GOT3 (cell line): Measurements from ENCODE around the gene BMAL2.

Experiments
- DNase-seq: peaks from one replicate; lab custom pipeline; 2025; ENCODE audit warnings: mixed read lengths; lab: John Stamatoyannopoulos, UW

Gene BMAL2

DNA sequence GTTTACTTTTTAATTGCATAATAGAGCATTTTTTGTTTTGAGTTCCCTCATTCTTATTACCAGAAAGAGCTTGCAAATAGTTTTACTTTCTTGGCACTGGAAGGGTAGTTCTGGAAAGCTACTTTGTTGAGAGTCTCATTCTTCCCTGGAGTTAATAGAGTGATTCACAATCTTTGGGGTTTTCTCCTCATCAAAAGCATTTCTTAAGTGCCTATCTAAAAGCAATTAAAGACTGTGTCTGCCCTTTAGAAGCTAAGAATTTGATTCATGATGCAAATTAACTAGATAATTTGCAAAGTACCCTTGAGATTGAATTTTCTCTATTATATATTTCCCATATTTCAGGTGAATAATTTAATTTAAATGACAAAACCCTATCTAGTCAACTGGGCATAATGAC lies 8.1 kb upstream of the BMAL2 start:
- no peak for DNase-seq

DNA sequence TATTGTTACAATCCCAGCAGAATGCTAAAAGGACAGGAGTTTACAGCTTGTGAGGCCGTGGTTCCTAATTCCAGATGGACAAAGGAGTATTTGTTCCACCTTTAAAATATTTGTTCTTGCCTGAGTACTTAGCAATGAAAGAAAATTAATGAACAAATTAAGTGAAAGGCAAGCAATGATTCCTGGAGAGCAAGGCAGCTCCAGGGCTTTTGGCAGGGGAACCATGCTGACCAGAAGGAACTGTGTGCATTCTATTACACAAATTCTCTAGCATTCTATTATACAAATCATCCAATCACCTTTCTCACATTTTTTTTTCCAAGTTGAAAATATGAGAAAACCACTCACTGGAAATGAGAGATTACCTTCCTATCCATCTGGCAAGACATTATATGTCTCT lies 1.8 kb upstream of the BMAL2 start:
- DNase-seq = no peak

DNA sequence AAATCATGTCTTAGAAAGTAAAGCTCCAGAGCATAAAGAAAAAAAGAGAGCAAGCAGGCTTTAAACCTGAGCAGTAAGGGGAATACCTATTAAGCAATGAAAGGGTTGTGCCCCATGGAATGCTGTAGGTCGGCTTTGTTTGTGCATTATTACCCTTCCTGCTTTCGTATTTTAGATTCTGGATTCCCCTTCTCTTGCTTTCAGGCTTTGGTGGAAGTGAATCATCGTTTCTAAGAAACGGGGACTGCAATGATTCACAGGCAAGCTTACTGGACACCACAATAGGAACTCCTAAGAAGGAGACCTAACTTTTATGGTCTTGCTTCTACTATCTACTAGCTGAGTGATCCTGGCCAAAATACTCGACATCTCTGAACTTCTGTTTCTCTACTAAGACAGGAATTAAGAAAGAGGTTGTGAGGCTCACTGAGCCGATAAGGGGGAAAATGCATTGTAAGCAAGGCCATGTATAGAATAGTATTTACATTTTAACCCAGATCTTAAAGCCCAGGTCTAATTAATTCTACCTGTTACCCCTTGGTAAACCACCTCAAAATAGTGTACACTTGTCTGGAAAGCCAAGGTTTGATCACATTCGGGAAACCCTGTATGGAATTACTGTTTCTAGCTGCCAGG lies 1.2 kb upstream of the BMAL2 start:
- DNase-seq = no peak

DNA sequence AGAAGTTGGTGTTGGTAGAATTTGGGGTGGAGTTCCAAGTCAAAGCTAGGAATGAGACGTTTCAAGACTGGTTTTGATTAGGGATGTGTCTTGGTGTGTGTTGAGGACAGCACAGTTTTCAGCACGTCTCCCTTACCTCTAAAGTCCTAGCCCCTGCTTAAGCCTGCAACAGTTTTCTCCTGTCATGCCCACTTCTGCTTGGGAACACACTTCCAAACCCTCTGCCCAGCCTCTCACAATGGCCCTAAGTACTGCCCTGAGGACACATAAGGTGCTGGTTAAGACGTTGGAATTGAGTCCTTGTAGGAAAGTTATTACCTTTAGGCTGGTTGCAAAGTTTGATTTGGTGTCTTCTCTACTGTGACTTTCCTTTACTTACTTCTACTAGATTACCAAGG lies 710 bp upstream of the BMAL2 start:
- no peak for DNase-seq

DNA sequence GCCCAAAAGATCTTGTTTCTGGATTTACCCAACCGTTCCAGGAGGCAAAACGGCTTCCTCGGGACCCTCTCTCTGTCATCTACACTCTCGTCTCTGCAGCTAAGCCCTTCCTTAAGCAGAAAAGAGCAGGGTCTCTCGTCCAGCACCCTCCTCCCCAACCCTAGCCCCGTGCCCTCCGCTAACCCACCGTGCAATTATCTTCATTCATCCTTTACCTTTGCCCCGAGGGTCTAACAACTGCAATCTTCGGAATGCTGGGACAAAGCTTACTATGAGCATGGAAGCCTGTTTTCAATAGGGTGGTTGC lies 276 bp upstream of the BMAL2 start:
- no peak for DNase-seq

DNA sequence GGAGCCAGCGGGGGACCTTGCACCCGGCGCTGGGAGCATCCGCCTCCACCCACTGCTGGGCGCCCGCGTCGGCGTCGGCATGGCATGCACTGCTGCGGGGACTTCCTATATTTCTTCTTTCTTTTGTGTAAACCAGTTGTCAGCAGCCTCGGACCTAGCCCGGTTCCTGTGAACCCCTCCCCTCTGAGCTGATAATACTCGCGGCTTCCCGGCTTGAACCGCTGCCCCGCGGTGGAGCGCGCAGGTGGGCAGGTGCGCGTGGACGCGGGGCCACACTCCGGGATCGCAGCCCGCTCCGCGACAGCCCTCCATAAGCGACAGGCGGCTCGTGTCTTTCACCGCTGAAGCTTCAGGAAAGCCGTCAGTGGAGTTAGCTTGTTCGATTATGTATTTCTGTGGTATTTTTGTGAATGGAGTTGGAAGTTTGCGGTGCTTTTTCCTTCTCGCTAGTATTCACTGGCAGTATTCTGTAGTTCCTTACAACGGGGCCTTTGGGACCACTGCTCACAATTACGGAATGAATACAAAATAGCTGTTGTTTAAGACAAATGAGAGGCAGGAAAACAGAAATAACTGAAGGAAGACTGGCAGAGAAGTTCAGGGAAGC lies 870 bp downstream of the BMAL2 start:
- DNase-seq = no peak

DNA sequence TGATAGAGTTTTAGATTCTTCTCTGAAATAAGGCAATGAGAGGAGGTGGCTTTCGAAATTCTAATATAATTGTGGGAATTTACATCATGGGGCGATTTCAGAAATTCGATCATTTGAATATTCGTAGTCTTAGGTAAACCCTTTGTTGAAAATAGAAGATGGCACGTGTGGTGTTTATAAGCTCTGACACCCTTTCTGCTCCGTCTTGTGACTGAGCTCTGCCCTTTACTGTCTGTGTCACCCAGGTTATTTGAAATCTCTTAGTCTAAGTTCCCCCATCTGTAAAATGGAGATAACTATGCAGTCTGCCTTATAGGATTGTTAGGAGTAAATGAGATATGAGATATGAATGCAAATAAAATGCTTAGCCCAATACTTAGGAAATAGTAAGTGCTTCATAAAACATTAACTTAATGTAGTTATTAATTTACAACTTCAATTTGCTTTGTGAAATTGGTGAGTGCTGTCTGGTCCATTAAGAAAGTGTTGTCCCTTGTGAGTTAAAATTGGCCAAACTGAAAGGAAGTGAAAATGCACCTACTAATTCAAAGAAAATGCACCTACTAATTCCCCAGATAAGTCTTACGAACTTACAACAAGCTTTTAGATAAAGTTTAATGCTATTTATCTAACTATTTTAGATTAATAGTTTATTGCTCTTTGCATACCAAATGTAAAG lies 1.5 kb downstream of the BMAL2 start:
- no peak for DNase-seq

DNA sequence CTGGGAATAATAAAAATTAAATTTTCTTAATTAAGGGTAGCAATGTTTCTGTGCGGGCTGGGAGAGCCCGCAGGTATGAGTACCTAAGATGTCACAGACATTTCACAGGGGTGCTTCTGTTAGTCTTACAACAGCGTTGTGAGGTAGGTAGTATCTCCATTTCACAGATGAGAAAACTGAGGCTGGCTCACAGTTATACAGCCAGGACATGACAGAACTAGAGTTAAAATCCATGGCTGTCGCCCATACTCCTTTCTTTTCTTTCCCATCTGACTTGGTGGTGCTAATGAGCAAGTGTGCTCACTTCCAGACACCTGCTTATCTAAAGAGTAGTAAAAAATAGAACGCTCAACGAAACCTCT lies 2.1 kb downstream of the BMAL2 start:
- no peak for DNase-seq

DNA sequence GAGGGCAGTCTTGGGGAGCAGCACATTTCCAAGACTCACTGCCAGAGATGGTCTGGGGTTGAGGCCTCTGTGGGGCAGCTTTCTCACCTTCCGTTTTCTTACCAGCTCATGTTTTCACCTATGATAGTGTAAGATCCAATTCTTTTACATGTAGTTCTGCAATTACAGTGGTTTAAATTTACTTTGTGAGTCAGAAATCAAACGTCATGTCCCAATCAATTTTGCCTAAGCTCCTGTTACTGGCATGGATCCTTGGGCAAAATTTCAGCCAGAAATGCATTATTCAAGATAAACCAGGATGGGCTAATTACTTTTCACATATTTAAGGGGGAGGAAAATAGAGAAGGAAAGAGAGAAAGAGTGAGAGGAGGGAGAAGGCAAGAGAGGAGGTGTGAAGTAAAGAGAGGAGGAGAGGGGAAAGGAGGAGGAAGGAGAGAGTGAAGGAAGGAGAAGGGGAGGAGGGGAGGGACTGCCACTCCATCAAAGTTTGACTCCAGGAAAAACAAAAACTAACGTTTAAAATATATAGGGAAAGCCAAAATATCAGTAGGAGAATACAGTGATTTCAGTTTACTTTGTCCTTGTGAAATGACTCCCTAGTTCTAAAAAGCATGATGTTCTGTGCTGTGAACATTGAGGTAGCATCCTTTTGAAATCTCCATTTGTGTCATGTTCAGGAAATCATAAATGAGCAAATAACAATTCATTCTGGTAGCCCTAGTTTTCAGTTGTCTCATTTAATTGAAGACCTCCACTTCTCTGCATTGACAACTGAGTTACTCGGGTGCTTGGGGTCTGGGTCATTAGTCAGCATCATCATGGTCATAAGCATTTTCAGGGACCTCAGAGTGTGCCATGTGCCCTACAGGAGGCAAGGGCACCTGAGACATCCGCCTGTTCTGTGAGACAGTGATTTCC lies 3.0 kb downstream of the BMAL2 start:
- DNase-seq = no peak

DNA sequence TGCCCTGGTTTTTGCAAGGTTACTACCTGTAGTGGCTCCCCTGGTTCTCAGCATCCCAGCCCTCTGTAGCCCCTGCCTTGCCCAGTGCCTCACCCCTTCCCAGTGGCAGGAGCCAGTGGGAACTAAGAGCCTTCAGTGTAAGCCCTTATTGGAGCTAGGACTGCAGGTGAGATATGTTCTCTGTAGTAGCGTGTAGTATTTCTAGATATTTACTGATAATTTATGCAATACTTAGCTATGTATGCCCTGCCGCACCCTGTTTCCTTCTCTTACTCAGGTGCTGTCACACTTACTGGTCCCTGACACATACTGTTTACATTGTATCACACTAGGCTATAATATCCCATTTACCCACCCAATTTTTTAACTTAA lies 3.6 kb downstream of the BMAL2 start:
- no peak for DNase-seq

DNA sequence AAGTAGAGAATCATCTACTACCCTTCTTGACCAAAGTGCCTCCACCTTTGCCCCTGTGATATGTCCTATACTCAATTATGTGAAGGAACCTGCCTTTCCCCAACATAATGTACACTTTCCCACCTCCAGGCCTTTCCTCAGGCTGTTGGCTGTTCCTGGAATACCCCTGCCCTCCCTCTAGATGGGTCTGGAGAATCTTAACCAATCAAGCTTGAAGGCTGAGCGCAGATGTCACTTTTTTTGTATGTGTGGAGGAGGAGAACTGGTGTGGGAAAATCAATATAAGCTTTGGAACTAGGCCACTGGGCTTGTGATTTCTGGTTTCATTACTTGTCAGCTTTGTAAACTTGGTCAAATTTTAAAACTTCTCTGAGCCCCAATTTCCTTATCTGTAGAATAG lies 4.7 kb downstream of the BMAL2 start:
- no peak for DNase-seq

DNA sequence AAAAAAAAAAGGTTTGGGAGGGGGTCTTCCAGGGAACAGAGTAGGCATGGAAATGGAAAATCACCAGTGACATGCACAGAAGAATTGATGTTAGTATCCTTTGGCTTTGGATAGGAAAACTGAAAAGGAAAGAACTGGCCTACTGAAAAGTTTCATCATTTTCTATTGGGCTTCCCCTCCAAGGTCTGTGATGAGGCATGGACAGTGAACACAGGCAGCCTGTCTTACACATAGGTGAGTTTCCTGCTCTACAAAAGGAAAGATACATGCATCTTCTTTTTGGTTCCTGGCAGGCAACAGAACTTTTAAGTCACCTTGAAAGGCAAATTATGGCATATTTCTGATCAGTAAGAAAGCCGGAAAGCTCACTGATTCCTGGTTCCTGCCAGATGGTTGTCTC lies 5.8 kb downstream of the BMAL2 start:
- no peak for DNase-seq

DNA sequence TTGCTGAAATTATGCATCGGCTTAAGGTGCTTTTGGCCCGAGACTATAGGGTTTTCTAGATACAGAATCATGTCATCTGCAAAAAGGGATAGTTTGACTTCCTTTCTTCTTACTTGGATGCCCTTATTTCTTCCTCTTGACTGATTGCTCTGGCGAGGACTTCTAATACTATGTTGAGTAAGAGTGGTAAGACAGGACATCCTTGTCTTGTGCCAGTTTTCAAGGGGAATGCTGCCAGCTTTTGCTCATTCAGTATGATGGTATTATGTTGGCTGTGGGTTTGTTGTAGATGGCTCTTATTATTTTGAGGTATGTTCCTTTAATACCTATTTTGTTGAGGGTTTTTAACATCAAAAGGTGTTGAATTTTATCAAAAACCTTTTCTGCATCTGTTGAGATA lies 8.3 kb downstream of the BMAL2 start:
- DNase-seq = no peak

DNA sequence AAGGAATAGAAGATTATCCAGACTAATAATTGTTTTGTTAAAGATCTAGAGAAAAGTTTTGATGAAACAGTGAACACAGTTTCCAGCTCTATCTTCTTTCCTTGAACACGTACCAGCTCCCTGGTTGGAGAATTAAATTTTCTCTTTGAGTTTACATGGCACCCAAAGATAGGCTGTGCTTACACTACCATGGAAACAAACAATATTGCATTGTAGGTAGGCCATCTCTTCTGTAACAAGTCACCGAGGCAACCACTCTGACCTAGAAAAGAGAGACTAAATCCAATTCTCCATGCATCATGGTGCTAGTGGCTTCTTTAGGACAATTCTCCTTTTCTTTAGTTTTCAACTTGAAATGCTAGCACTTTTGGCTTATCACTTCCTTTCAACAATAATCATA lies 9.9 kb downstream of the BMAL2 start:
- DNase-seq = no peak

DNA sequence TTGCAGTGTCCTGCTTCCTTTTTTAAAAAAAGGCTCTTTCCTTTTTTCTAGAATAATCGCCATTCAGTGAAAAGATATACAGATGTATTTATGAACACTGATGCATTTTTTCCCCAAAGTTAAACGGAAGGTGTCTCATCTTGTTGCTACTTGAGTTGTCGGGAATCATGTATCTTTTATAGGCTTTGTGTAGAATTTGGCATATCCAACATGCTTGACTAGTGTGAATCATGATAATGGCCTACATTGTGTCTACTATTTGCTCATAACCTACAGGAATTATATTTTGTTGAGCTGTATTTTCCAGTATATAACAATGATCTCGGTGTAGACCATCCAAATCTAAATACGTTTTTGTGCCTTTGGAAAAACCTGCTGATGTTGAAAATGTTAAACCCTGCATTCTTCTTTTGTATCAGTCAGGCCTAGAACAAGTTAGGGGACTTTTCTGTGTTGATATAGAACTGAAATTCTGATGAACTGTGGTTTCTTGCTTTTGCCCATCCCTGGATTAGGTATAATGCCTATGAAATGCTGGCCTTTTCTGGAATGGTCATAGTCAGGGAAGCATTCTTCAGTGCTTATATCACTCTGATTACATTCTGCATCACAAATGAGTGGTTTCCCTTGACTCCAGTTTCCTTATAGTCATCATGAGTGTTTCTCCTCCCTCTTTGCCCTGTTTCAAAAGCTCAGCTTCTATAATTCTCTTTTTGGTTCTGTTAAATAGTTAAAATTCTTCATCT lies 10.8 kb downstream of the BMAL2 start:
- DNase-seq = no peak

DNA sequence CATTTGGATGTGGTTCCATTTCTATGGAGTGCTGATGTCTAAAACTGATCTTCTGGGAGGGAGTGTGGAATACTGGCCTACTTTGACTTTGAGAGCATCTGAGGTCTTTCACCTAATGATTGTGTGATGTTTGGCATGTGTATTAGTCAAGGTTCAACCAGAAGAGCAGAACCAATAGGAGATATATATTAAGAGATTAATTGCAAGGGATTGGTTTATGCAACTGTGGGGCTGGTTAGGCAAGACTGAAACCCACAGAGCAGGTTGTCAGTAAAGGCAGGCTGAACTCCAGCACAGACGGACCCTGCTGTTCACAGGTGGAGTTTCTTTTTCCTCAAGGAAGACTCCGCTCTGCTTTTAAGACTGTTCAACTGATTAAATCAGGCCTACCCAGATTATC lies 11.6 kb downstream of the BMAL2 start:
- no peak for DNase-seq

DNA sequence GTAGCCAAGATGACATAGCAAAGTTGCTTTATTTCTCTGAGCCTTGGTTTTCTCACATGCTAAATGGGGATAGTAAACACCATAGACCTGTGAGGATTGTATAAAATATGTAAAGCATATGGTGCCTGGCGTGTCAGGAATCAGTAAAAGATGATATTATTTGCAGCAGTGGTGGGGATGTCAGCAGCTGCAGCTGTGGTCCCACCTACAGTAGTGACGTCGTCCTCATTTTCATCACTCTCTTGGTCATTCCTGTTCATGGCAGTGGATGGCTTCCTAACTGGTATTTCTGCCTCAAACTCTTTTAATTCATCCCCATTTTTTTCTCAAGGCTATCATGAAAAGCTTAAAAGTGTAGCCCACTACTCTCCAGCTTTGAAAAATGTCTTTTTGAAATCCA lies 12.1 kb downstream of the BMAL2 start:
- no peak for DNase-seq

DNA sequence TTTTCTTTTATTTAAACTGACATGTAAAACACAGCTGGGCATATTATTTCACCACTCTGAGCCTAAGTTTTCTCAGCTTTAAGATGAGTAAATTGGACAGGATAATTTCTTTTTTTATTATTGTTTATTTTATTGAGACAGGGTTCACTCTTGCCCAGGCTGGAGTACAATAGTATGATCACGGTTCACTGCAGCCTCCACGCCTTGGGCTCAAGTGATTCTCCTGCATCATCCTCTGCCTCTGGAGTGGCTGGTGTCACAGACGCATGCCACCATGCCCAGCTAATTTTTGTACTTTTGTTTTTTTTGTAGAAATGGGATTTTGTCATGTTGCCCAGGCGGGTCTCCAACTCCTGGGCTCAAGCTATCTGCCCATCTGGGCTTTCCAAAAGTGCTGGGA lies 12.7 kb downstream of the BMAL2 start:
- no peak for DNase-seq

DNA sequence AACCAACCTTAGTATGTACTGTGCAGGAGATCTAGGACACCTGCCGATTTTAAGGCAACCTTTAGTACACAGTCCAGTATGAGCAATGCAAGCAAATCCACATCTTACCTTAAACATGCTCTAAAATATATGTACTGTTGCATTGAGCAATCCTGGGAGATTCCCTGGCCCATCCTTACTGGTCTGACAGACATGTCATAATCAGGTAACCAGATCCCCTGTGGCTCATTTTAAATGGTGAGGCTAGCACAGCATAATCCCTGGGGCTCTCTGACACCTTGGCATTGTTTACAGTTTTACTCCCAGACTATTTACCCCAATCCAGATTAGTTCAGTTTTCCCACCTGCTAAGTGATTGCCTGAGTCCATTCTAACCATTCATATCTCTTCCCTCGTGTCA lies 15.1 kb downstream of the BMAL2 start:
- no peak for DNase-seq

DNA sequence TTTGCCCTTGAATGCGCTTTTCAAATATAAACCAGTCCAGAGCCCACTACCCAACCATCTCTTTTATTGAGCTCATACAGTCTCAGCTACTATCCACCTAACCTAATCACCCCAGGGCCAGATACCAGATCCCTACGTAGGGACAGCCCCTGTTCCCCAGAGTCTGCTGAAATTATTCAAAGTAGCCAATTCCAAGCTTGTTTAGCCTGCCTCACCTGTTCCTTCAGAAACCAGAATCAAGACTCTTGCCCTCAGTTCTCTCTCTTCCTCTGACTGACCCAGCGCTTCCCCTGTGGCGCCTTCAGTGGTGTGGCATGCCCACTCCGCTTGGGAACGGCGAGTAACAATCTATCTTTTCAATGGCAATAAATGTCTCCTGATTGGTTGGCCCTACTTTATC lies 18.8 kb downstream of the BMAL2 start:
- no peak for DNase-seq

DNA sequence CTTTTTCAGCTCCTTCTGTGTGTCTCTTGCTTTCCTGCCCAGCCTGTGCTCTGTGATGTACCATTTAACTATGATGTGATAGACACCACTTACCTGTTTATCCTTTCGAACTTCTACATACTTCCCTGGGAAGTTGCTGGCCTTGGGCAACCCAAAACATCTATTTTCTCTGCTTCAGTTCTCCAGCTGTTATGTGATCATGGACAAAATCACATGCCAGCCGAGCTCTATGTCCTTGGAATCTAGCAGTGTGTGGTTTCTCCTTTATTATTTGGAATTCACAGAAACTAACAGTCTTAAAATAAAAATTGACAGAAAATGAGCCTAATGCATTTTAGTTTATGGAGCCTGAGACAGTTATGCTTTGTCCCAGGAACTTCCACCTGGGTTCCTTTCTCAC lies 22.9 kb downstream of the BMAL2 start:
- no peak for DNase-seq

DNA sequence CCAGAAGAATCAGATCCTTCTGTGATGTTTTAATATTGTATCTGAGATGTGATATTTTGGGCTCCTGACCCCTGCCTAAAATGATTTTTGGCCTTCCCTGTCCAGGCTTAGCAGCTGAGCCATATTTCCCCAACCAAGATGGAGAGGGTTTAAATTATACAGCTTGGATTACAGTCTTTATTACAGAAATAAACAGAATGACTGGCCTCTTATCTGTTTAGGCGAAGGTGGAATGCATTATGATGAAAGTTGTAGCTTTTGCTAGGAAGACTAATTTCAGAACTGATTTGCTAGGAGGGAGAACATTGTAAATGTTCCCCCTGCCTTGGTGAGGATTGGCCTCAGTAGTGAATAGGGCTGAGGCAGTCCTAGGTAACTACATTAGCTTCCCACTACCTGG lies 23.3 kb downstream of the BMAL2 start:
- no peak for DNase-seq
